SK-N-SH (cell line): Measurements from ENCODE around the gene HEBP2. TPM values are rescaled to one million over a fixed set of nuclear protein-coding genes. Genes with fewer than 3 reads are reported as not detected.

Experiments
- polyA plus RNA-seq, 3 experiments: library from polyadenylated mRNA; depleted of rRNA; stranded (reverse); fragments of >200 nt; gene quantifications; 2 replicates each; pipeline ENCODE4 v1.2.3, GENCODE V29; 2012
- small RNA-seq, 7 experiments: library from RNA; depleted of rRNA; stranded (forward); fragments of <200 nt; gene quantifications; one replicate each; pipeline ENCODE3, GENCODE V24; 2012

HEBP2 gene
- polyA plus RNA-seq, 1 of the 3 experiments (the other 2 are of a cell fraction): 7.6 TPM

Small RNA genes lying within 50 kb of the gene (small RNA-seq; reads per million reads assigned to genes)
- gene AL031003.1 (0 reads per million in 7 experiments), gene AL391669.1 (0 to 0.20 (median 0) reads per million in 7 experiments), gene MIR3145 (0 reads per million in 7 experiments)

Other genes starting within 250 kb of the HEBP2 start
- not detected in 2 replicates for gene ARFGEF3, start 242.3 kb upstream of the HEBP2 start, polyA plus RNA-seq (2012; rRNA removed)
- gene PBOV1, start 185.7 kb upstream of the HEBP2 start, polyA plus RNA-seq (2012; rRNA removed): not detected in 2 replicates
- not detected in 2 replicates for gene SMIM28, start 26.3 kb upstream of the HEBP2 start, polyA plus RNA-seq (2012; rRNA removed)
- gene NHSL1, start 95.3 kb downstream of the HEBP2 start, polyA plus RNA-seq (2012; rRNA removed): under 0.01 TPM in 1 of 2 replicates, not detected in the other